ENCODE results near the gene MAST4.

The MAST4 gene

DNA sequence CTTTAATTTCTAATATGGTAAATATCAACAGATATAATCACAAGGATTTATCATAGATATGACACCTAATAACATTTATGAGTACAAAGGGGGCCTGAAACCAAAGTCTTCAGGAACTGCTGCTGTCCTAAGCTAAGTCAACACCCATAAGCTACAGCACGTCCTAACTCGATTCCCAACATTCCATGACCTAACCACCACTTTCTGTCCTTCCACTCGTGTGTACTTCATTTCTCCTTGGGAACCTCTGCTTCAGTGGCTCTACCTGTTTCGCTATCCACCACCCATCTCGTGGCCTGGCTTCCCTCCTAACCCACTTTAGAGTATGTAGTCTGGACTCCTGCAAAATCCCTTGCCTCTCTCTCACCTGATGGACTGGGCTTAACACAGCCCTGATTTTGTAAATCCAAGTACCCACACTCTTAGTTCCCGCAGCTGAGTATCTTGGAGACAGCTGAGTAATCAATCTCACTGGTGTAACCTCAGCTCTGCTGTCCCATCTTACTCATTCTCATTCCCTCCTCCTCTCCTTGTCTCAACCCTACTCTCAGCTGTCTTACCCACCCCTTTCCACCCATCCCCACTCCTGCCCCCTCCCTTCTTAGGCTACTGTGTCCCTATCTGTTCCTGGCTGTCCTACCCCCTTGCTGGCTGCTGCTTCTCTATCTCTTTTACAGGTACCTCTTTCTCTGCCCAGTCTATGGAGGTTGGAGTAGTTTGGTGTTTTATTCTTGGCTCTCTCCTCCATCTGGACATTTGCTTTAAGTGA is 101.8 kb downstream of the MAST4 start:
- Histone ChIP-seq H3K9ac (ENCODE audit: low read depth, low read length) (no peak overlapping the region), H3K36me3 (ENCODE audit: control insufficient read depth, insufficient read depth, low read length) (no peaks in the 10 kb centered on the region), H3K4me1 (ENCODE audit: control insufficient read depth, insufficient read depth, low read length) (no peaks in the 10 kb centered on the region), H3K9me3 (ENCODE audit: control insufficient read depth, insufficient read depth, low read length) (no peaks in the 10 kb centered on the region), H3K4me3 (ENCODE audit: low read depth, low read length) (no peak overlapping the region), H3K27me3 (ENCODE audit: control insufficient read depth, insufficient read depth, low read length) (peaks cover 46% of the 10 kb centered on the region), H3K27ac (ENCODE audit: low read depth, low read length) (no peak overlapping the region)

DNA sequence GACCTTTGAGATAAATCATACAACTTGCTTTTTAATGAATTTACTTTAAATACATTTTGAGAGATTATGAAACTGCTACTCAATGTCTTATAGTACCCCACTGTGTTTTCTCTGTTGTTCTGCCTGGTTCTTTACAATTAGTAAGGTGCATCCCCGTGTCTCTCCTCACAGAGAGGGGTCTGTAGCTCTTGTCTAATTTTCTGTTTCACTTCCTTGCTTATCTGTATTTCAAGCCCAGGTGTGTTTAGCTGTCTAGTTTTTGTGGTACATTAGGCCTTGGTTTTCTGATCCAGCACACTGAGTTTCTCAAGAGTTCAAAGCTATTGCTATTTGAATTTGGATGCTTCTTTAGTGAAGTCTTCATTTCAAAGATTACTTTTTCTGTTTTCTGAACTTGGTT is 105.1 kb downstream of the MAST4 start:
- no peak overlapping the region for H3K4me3 ChIP-seq (ENCODE audit: low read depth, low read length)
- H3K27ac ChIP-seq (ENCODE audit: low read depth, low read length): no peak overlapping the region
- H3K27me3 ChIP-seq (ENCODE audit: control insufficient read depth, insufficient read depth, low read length): peaks cover 78% of the 10 kb centered on the region
- no peaks in the 10 kb centered on the region for H3K9me3 ChIP-seq (ENCODE audit: control insufficient read depth, insufficient read depth, low read length)
- peaks cover 10% of the 10 kb centered on the region for H3K4me1 ChIP-seq (ENCODE audit: control insufficient read depth, insufficient read depth, low read length)
- no peak overlapping the region for H3K9ac ChIP-seq (ENCODE audit: low read depth, low read length)
- no peaks in the 10 kb centered on the region for H3K36me3 ChIP-seq (ENCODE audit: control insufficient read depth, insufficient read depth, low read length)

DNA sequence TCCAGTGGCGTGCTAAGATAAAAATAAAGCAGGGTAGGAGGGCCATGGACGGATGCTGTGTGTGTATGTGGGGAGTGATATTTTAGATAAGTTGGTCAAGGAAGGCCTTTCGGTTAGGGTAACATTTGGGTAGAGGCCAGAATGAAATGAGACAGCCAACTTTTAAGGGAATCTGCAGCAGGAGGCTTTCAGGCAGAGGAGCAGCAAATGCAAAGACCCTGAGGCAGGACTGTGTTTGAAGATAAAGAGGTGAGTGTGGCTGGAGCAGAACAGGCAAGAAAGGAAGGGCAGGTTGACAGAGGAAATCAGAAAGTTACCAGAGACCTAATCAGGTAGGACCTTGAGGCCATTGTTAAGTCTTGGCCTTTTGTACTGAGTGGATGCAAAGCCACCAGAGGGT is 106.2 kb downstream of the MAST4 start:
- H3K27ac ChIP-seq (ENCODE audit: low read depth, low read length): no peak overlapping the region
- no peak overlapping the region for H3K9ac ChIP-seq (ENCODE audit: low read depth, low read length)
- no peaks in the 10 kb centered on the region for H3K36me3 ChIP-seq (ENCODE audit: control insufficient read depth, insufficient read depth, low read length)

GRCh38 chr5:66704790-66705425 is 108.7 kb downstream of the MAST4 start:
- no peak overlapping the region for H3K27ac ChIP-seq (ENCODE audit: low read depth, low read length)
- no peak overlapping the region for H3K9ac ChIP-seq (ENCODE audit: low read depth, low read length)
- peaks cover 10% of the 10 kb centered on the region for H3K4me1 ChIP-seq (ENCODE audit: control insufficient read depth, insufficient read depth, low read length)
- H3K36me3 ChIP-seq (ENCODE audit: control insufficient read depth, insufficient read depth, low read length): no peaks in the 10 kb centered on the region
- H3K9me3 ChIP-seq (ENCODE audit: control insufficient read depth, insufficient read depth, low read length): no peaks in the 10 kb centered on the region
- peaks cover 89% of the 10 kb centered on the region for H3K27me3 ChIP-seq (ENCODE audit: control insufficient read depth, insufficient read depth, low read length)
- H3K4me3 ChIP-seq (ENCODE audit: low read depth, low read length): no peak overlapping the region

More for the DNA sequence above, 106.2 kb downstream of the MAST4 start:
- H3K9me3 ChIP-seq (ENCODE audit: control insufficient read depth, insufficient read depth, low read length): no peaks in the 10 kb centered on the region
- H3K27me3 ChIP-seq (ENCODE audit: control insufficient read depth, insufficient read depth, low read length): peaks cover 90% of the 10 kb centered on the region
- no peak overlapping the region for H3K4me3 ChIP-seq (ENCODE audit: low read depth, low read length)
- peaks cover 10% of the 10 kb centered on the region for H3K4me1 ChIP-seq (ENCODE audit: control insufficient read depth, insufficient read depth, low read length)

DNA sequence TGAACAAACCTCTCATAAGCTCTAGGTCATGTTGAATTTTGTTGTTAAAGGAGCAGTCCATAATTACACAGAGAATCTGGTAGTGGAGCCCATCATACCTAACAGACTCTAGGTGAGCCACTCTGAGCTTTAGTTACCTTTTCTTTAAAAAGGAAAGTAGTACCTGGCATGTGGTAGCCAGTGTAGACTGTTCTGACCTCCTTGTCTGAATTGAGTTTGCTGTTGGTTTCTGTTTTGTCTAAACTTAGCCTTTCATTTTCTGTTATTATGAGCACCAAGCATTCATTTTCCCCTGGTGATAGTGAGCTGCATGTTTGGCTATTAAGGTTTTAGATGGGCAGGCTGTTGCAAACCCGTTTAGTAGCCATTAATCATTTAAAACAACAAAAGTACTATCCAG is 112.2 kb downstream of the MAST4 start:
- no peak overlapping the region for H3K9ac ChIP-seq (ENCODE audit: low read depth, low read length)
- H3K27ac ChIP-seq (ENCODE audit: low read depth, low read length): no peak overlapping the region
- H3K4me3 ChIP-seq (ENCODE audit: low read depth, low read length): no peak overlapping the region
- no peaks in the 10 kb centered on the region for H3K9me3 ChIP-seq (ENCODE audit: control insufficient read depth, insufficient read depth, low read length)
- peaks cover 10% of the 10 kb centered on the region for H3K4me1 ChIP-seq (ENCODE audit: control insufficient read depth, insufficient read depth, low read length)
- H3K27me3 ChIP-seq (ENCODE audit: control insufficient read depth, insufficient read depth, low read length): peaks cover 58% of the 10 kb centered on the region
- no peaks in the 10 kb centered on the region for H3K36me3 ChIP-seq (ENCODE audit: control insufficient read depth, insufficient read depth, low read length)

DNA sequence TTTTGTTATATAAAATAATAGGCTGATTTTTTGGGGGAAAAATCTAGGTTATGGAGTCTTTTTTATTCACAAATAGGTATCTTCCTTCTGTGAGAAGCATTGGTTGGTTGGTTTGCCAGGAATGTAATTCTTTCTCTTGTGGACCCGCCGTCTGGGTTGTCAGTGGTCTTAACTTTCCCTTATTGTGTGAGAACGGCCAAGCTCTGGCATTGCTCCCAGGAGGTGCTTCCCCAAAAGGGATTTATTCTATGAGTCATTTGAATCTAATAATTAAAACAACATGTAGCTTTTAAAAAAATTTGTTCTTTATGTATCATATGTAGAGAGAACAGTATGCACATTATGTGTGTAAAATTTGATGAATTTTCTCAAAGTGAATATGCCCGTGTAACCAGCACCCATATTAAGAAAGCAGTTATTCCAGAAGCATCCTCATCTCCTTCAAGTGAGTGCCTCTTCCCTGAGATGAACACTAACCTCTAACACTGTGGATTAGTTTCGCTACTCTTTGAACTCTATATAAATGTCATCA is 114.4 kb downstream of the MAST4 start:
- Histone ChIP-seq H3K4me3 (ENCODE audit: low read depth, low read length) (no peak overlapping the region), H3K36me3 (ENCODE audit: control insufficient read depth, insufficient read depth, low read length) (no peaks in the 10 kb centered on the region), H3K27me3 (ENCODE audit: control insufficient read depth, insufficient read depth, low read length) (peaks cover 36% of the 10 kb centered on the region), H3K4me1 (ENCODE audit: control insufficient read depth, insufficient read depth, low read length) (no peaks in the 10 kb centered on the region), H3K9ac (ENCODE audit: low read depth, low read length) (no peak overlapping the region), H3K9me3 (ENCODE audit: control insufficient read depth, insufficient read depth, low read length) (no peaks in the 10 kb centered on the region), H3K27ac (ENCODE audit: low read depth, low read length) (no peak overlapping the region)

DNA sequence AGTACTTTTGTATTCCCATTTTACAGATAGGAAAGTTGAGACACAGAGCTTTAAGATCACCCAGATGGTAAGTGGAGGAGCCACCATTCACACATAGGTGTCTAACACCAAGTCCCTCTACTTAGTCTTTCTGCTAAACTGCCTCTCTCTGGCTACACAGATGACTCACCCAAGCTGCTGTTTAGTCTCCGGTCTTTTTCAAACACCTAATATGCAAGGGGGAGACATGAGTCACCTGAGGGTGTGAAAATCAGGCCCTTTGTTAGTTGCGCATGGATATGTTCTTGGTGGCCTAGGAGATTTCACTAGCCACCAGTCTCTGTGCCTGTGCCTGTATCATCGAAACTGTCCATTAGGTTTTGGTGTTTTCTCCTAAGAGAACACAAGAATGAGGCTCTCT is 117.8 kb downstream of the MAST4 start:
- Histone ChIP-seq H3K27me3 (ENCODE audit: control insufficient read depth, insufficient read depth, low read length) (peaks cover 4% of the 10 kb centered on the region; the same call in 1 of the 2 replicates), H3K4me1 (ENCODE audit: control insufficient read depth, insufficient read depth, low read length) (no peaks in the 10 kb centered on the region), H3K36me3 (ENCODE audit: control insufficient read depth, insufficient read depth, low read length) (no peaks in the 10 kb centered on the region), H3K4me3 (ENCODE audit: low read depth, low read length) (no peak overlapping the region), H3K9me3 (ENCODE audit: control insufficient read depth, insufficient read depth, low read length) (no peaks in the 10 kb centered on the region), H3K27ac (ENCODE audit: low read depth, low read length) (no peak overlapping the region), H3K9ac (ENCODE audit: low read depth, low read length) (no peak overlapping the region)

DNA sequence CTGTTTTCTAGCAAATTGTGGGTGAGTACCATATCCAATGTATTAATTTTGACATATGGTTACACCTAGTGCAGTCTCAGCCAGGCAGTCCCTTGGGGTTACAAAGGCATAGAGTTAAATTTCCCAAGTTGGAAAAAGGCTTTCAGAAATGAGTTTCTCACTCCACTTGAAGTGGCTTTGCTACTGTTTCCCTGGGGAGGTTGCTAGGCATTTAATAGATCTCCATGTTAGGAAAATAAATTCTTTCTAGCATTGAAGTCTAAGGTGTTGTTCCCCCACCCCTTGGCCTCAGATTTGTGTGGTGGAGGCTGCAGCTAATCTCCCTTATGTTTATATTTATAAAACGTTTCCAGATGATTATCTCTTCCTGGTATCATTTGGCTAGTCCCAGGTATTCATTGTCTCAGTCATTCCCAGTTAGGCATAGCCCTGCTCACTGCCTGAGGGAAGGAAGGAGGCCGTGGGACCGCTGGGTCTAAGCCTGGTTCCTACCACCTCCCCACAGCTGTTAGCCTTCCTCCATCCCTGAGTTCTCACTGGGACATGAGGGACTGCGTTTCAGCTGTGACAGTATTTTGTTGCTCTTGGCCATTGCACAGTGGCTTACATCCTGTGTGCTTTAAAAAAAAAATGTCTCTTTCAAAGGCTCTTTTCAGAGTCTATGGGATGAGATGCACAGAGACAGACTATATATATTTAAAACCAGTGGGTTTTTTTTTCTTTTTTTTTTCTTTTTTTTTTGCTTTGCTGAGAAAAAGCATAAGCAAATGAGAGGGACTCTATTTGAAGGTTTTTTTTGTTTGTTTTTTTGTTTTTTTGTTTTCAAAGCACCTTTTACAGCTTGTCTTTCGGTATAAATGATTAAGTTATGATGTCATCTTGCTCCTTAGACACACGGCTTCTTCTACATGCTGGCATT is 121.5 kb downstream of the MAST4 start:
- no peaks in the 10 kb centered on the region for H3K36me3 ChIP-seq (ENCODE audit: control insufficient read depth, insufficient read depth, low read length)
- H3K4me3 ChIP-seq (ENCODE audit: low read depth, low read length): no peak overlapping the region
- H3K9ac ChIP-seq (ENCODE audit: low read depth, low read length): no peak overlapping the region
- no peaks in the 10 kb centered on the region for H3K9me3 ChIP-seq (ENCODE audit: control insufficient read depth, insufficient read depth, low read length)
- H3K4me1 ChIP-seq (ENCODE audit: control insufficient read depth, insufficient read depth, low read length): peaks cover 10% of the 10 kb centered on the region
- no peak overlapping the region for H3K27ac ChIP-seq (ENCODE audit: low read depth, low read length)
- no peaks in the 10 kb centered on the region for H3K27me3 ChIP-seq (ENCODE audit: control insufficient read depth, insufficient read depth, low read length)

- no peaks in the 10 kb centered on the region for H3K9me3 ChIP-seq (ENCODE audit: control insufficient read depth, insufficient read depth, low read length)
- no peak overlapping the region for H3K9ac ChIP-seq (ENCODE audit: low read depth, low read length)
- peaks cover 10% of the 10 kb centered on the region for H3K4me1 ChIP-seq (ENCODE audit: control insufficient read depth, insufficient read depth, low read length)
- no peak overlapping the region for H3K4me3 ChIP-seq (ENCODE audit: low read depth, low read length)
- no peaks in the 10 kb centered on the region for H3K36me3 ChIP-seq (ENCODE audit: control insufficient read depth, insufficient read depth, low read length)
- H3K27ac ChIP-seq (ENCODE audit: low read depth, low read length): no peak overlapping the region
- H3K27me3 ChIP-seq (ENCODE audit: control insufficient read depth, insufficient read depth, low read length): no peaks in the 10 kb centered on the region
Observed at GRCh38 chr5:66718374-66719002, 122.3 kb downstream of the MAST4 start.

DNA sequence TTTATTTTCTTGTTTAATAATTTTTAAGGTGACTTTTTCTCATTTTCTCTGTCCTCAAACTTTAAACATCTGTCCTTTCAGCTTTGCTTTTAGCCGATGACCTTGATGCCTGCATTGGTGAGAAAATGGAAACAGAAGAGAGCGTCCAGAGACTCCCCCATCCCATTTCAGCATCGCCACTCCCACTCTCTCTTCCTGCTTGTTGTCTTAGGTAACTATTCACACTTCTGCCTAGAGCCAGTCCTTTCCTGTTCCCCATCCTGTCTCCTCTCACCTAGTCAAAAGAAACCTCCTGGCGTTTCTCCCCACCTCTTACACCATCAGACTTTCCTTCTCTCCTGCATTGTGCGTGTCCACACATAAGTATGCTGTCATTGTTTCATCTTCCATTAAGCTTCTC is 124.6 kb downstream of the MAST4 start:
- no peak overlapping the region for H3K4me3 ChIP-seq (ENCODE audit: low read depth, low read length)
- H3K4me1 ChIP-seq (ENCODE audit: control insufficient read depth, insufficient read depth, low read length): peaks cover 10% of the 10 kb centered on the region
- H3K36me3 ChIP-seq (ENCODE audit: control insufficient read depth, insufficient read depth, low read length): no peaks in the 10 kb centered on the region
- no peaks in the 10 kb centered on the region for H3K27me3 ChIP-seq (ENCODE audit: control insufficient read depth, insufficient read depth, low read length)
- H3K9me3 ChIP-seq (ENCODE audit: control insufficient read depth, insufficient read depth, low read length): no peaks in the 10 kb centered on the region
- no peak overlapping the region for H3K27ac ChIP-seq (ENCODE audit: low read depth, low read length)
- no peak overlapping the region for H3K9ac ChIP-seq (ENCODE audit: low read depth, low read length)
